GM19238 (cell line): ENCODE results near the gene TACR2.
A peak's percentile ranks its signal among the peaks of the same experiment; 100 is the strongest.

ENCODE experiments used
- DNase-seq: peaks from one replicate; pipeline ENCODE4 v3.0.0; 2011; ENCODE audit warnings: low spot score; ENCODE audit not compliant: insufficient read length

TACR2 gene

DNA sequence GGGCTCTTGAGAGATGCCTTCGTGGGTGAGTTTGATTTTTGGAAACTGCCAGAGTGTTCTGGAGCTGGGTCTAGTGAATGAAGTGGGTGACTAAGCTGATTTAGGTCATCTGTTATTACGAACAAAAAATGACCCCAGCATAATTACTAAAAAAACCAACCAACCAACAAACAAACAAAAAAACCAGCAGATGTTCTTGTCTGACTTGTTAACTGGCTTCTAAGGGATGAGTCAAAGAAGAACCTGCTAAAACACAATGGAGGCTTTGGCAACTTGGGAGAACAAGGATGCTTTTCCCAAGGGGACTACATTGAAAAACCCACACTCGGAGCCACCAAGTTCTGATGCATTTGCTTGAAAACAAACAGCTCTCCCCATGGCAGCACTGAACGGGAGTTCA lies 11.5 kb downstream of the TACR2 start:
- DNase-seq: no peak

GRCh38 chr10:69404786-69405185 lies 11.9 kb downstream of the TACR2 start:
- DNase-seq: no peak

- DNase-seq: no peak
Observed at GRCh38 chr10:69403519-69403918, 13.2 kb downstream of the TACR2 start.

DNA sequence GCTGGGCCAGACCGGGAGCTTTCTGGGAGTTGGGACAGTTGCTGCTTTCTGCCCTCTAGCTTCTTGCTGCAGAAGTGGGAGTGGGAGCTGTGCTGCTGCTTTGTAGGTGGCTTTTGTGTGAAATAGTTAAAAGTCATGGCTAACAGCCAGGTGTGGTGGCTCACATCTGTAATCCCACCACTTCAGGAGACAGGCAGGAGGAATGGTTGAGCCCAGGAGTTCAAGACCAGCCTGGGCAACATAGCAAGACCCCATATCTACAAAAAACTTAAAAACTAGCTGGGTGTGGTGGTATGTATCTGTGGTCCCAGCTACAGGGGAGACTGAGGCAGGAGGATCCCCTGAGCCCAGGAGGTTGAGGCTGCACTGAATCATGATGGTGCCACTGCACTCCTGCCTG lies 13.7 kb downstream of the TACR2 start:
- no peak for DNase-seq

DNA sequence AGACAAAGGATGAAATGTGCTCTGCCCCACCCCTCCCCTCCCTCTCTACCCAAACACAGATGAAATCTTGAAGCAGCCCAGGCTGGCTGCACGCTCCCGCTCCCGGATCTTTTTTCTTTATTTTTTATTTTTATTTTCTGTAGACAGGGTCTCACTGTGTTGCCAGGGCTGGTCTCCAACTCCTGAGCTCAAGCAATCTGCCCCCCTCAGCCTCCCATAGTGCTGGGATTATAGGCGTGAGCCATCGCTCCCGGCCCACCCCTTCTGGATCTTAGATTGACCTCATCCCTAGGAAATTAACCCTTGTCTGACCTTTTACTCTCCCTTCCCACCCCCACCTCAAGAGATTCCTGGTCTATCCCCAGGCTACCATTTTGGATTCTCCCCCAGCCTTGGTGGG lies 14.3 kb downstream of the TACR2 start:
- no peak for DNase-seq

DNA sequence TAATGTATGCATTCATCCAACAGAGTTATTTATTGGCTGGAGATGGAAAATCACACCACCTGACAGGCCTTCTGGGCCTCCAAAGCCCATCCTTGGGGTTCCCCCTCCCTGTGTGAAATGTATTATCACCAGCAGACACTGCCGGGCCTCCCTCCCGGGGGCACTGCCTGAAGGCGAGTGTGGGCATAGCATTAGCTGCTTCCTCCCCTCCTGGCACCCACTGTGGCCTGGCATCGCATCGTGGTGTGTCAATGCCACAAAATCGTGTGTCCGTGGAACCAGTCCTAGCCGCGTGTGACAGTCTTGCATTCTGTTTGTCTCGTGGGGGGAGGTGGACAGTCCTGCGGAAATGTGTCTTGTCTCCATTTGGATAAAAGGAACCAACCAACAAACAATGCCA lies 15.3 kb downstream of the TACR2 start:
- DNase-seq: no peak

DNA sequence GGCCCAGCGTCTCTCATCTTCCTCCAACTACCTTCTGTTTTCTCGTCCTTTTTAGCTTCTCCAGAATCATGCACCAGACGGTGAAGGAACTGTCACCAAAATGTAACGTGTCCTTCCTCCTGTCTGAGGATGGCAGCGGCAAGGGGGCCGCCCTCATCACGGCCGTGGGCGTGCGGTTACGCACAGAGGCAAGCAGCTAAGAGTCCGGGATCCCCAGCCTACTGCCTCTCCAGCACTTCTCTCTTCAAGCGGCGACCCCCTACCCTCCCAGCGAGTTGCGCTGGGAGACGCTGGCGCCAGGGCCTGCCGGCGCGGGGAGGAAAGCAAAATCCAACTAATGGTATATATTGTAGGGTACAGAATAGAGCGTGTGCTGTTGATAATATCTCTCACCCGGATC lies 15.8 kb downstream of the TACR2 start:
- no peak for DNase-seq

- DNase-seq: no peak
Observed at GRCh38 chr10:69398466-69398865, 18.3 kb downstream of the TACR2 start.

DNA sequence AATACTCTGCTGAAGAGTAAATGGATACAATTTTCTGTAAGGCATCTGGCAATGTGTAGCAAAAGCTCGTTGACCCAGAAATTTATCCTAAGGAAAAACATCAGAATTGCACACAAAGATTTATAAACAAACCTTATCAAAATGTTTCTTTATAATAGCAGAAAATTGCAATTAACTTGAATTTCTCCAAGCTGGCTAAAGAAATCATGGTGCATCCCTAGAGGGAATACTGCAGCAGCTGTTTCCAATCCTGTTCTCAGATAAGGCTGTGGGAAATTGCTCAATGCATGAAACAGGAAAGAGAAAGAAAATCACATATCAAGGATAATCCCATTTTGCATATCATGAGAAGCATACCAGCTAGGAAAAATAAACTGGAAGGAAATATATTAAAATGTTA lies 18.7 kb downstream of the TACR2 start:
- DNase-seq: no peak

- DNase-seq: no peak
Observed at GRCh38 chr10:69394020-69394419, 22.7 kb downstream of the TACR2 start.

DNA sequence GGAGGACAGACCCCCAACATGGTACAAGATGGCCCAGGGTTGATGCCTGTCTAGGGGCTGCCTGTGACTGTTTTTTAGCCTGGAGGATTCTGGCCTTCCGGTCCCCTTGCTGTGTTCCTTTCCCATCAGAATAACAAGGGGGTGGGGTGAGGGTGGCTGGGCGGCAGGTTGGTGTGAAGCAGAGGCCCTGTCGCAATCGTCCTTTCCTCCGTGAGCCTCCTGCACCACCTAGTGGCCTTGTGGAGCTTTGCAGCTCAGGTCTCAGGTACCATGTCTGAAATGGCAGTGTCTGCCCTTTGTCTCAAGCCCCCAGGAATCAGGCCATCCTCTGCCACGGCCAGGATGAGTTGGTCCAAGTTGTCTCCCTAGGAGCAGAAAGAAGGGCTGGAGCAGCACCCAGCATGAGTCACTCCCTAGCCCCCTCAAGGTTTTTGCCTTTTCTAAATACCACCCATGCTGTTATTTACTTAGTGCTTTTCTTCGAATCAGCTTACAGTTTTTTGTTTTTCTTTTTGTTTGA lies 24.2 kb downstream of the TACR2 start:
- DNase-seq: peak; percentile 84

GRCh38 chr10:69391158-69391557 lies 25.6 kb downstream of the TACR2 start:
- no peak for DNase-seq

DNA sequence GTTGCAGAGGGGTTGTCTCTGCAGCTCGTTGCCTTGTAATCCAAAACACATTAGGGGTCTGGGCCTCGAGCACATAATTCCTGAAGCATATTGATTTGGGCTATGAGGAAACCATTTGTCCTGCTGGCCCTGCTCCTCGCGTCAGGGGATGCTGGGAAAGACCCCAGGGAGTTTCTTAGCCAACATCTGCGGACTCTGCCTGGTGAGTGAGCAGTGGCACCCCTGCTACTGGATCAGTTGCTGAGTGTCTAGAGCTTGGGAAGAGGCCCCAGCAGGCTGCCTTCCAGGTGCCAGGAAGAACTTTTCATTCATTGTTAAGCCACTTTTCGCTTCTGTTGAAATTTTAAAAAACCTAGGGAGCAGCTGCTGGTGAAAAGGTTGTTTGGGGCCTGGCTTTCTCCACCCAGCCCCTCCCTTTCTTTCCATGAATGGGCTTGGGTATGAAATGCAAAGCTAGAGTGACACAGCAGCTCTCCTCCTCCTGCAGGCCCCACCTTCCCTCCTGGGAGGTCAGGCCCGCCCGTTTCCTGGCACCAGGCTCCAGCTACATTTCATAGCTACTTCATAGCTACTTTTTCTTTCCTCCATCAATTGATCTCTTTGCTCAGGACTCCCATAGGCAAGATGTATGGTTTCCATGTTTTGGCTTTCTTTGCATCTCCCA lies 26.8 kb downstream of the TACR2 start:
- DNase-seq: no peak

DNA sequence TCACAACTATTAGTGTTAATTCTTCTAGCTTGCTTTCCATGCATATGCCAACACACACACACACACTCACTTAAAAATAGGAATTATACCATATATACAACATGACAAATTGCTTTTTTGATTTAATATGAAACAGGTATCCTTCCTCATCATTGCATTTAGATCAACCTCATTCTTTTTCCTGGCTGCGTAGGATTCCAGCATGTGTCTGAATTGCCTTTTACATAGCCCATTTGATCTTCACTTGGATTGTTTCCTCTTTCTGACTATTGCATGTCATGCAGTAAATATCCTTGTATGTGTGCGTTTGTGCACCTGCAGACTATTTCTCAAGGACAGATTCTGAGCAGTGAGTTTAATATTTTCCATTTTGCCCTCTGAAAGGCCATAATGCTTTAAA lies 28.2 kb downstream of the TACR2 start:
- no peak for DNase-seq

DNA sequence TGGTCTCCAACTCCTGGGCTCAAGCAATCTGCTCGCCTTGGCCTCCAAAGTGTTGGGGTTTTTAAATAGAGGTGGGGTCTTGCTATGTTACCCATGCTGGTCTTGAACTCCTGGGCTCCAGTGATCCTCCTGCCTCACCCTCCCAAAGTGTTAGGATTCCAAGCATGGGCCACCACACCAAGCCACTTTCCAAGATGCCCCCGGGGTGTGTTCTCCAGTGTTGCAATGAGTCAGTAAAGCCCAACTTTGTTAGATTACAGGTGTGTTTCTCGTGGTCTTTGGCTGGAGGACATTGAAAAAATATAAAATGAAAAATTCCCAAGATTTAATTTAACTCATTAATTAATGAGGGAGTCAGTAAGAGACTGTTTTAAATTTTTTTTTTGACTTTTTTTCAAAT lies 29.2 kb downstream of the TACR2 start:
- DNase-seq: no peak

DNA sequence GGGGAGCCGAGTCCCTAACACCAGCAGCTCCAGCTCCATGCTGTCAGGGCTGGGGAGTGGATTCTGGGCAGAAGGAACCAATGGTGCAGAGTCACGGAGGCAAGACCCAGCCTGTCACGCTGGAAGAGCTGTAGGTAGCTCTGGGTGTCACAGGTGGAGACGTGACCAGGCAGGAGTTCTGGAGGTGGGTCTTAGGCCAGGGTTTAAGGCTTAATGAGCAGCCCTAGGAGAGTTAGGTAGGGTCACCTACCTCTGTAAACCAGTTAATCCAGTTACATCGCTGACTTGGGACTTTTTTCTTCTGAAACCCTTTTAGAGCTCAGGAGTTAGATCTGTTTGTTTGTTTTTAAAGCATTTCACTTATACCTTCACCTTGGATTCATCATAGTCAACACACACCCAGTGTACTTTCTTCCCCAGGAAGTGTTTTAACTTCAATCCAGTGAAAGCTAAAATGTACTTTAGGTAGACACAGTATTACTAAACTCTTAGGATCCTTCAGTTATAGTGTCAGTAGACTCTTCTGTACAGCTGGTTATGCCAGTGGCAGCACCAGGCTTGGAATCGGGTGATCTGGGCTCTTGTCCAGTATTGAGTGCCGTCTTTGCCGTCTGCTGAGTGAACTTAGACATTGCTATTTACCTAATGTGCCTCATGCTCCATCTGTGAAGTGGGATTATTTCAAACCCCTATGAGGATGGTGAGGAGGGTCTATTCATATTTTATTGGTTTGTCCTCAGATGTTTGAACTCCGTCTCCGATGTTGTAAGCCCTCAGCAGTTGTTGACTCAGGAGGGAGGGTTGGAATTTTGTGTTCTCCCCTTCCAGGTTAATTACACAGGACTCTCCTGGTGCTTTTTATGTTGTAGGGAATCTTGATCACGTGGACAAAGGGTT lies 31.0 kb downstream of the TACR2 start:
- DNase-seq: no peak

- no peak for DNase-seq
Observed at GRCh38 chr10:69384320-69384719, 32.4 kb downstream of the TACR2 start.

- DNase-seq: no peak
Observed at GRCh38 chr10:69383558-69383957, 33.2 kb downstream of the TACR2 start.

- DNase-seq: no peak
Observed at GRCh38 chr10:69382382-69383117, 34.2 kb downstream of the TACR2 start.

DNA sequence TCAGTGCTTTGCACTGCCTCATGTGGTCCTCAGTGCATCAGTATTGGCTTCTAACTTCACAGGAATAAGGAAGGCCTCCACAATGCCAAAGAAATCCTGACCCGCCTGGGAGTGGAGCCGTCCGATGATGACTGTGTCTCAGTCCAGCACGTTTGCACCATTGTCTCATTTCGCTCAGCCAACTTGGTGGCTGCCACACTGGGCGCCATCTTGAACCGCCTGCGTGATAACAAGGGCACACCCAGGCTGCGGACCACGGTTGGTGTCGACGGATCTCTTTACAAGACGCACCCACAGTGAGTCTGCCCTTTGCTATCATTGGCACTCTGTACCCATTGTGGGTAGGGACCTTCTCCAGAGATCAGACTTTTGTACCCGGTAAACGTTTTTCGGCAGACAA lies 36.9 kb downstream of the TACR2 start:
- no peak for DNase-seq

GRCh38 chr10:69377933-69378332 lies 38.8 kb downstream of the TACR2 start:
- DNase-seq: no peak

GRCh38 chr10:69377191-69377590 lies 39.5 kb downstream of the TACR2 start:
- DNase-seq: no peak
